Right ventricle myocardium superior (tissue), 1 donor: Measurements from ENCODE around the gene UBE2H. TPM values are rescaled to one million over a fixed set of nuclear protein-coding genes. Genes with fewer than 3 reads are reported as not detected.
"Not testable (repeated sequence)": the region's sequence is repeated elsewhere in the genome, so short reads cannot be mapped to it uniquely, and the experiment has no call there.

Experiments used
- ATAC-seq: fragments of 200-7000 bp; cut with Tn5 transposase; one replicate; pipeline ENCODE4 v1.9.1; 2020; ENCODE audit warnings: mild to moderate bottlenecking; ENCODE audit not compliant: poor library complexity
- DNase-seq: peaks from one replicate; pipeline ENCODE4 v3.0.0-alpha.2; 2020
- intact Hi-C: fragments of 100-400 bp; cut with DNase I; formaldehyde crosslinking; loops from one replicate; pipeline ENCODE4 v1.11.2; 2022
- total RNA-seq: library from RNA; stranded (reverse); fragmentation: NEBNext Ultra II Directional; extraction: Animal tissue kit (Norgen Biotek cat#: 25700); gene quantifications from one replicate; pipeline ENCODE4 v1.2.1, GENCODE V29; 2021
- donor health status: DM: no; HTN: yes; CAD: no; lungs with severe emphysema.

The UBE2H gene
- total RNA-seq, 1 donor from 2014 or later, result 96.8 TPM

DNA sequence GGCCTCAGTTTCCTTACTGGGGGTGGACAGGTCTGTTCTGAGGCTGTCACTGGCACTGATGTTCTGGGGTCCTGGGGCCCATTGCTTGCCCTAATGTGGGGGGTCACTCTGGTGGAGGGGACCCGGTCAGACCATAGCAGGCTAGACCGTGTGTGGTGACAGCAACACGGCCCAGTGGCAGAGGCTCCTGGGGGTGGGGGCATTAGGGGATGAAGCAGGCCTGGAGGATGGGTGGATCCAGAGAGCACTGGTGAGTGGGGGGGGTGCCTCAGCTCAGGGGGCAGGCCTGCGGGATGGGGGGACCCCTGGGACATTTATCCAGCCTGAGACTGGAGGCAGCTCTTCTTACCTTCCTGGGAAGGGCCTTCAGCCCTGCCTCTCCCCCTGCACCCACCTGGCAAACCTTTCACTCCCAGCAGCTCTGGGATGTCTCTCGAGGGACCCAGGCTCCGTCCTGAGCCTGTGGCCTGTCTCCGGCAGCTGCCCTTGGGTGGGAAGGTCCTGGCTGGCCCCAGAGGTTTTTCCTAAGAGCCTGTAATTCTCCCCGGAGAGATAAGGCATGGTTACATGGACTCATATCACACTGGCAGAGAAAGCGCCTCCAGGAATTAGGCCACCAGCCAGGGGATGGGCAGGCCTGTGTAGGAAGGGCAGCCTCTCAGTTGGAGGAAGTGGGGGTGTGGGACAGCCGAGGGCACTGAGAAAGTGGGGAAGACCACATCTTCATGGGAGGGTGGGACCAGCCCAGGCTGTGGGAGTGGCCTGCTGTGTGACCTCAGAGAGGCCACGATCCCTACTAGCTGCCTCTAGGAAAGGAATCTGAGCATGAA lies 147.7 kb downstream of the UBE2H start:
- DNase-seq (no peak), ATAC-seq (peak; percentile 85)
- intact Hi-C loops, result no loop called here

DNA sequence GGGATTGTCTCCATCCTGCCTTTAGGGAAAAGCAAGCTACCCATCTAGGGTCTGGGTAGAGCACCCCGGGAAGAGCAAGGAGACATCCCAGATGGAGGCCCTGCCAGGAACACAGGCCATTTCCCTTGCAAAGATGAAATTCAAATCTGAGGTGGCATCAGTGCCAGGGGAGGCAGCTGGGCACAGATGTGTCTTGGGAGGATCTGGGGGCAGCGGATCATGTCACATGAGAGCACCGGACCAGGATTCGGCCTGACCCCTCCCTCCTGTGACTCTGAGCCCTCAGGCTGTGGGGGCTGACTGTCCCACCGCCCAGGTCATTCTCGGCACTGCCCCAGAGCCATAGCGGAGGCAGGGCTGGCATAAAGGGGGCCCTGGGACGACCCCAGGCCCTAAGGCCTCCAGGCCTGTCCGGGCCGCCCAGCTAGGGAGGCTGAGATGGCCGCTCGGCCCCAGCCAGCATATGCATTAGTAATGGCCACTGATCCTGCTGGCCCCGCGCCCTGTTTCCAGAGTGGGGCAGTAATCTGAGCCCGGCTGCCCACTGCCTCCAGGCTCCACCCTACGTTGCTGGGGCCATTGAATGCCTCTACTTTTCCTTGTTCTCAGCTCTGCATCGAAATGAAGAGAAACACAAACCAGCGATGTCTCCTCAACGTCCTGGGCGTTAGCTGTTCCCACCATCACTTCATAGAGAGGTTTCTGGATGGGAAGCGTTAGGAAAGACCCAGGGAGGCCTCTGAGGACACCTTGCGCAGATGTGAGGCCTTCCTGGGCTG lies 148.5 kb downstream of the UBE2H start:
- ATAC-seq (no peak), DNase-seq (no peak)
- intact Hi-C loops, result no loop called here

DNA sequence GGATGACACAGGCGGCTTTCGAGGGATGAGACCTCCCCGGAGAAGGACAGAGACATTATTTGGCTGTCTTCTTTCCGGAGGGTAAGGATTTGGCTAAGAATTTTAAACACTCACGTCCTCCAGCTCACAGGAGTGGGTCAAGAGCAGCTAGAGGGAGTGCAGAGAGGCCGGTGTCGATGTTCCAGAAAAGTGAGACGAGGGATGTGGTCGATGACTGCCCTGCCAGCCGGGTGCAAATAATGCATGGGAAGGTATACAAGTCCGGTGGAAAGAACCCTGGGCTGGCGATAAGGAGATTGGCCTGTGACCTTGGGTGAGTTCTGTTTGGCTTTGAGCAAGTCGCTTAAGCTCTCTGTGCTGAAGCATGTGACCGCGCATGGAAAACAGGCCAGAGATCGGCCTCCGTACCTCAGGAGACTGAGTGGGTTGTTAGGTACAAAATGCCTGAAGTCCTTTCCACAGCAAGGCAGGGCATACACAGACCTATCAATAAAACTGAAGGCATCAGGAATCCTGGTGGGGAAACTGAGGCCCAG lies 149.1 kb downstream of the UBE2H start:
- DNase-seq, result no peak
- no peak for ATAC-seq
- intact Hi-C loops, result no loop called here

DNA sequence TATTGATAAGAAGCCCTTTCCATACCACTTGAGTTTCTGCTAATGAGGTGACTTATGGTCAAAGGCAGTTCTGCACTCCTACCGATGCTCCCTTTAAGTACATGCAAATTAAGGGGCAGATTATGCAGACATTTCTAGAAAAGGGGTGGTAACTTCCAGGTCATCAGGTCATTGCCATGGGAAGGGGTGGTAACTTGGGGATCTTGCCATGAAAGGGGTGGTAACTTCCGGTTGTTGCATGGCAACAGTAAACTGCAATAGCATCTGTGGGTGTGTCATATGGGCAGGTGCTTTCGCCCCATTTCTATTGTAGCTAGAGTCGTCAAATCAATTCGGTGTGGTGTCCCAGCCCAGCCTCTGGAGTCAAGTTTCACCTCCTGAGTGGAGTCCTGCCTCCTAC lies 150.9 kb downstream of the UBE2H start:
- no peak for DNase-seq
- ATAC-seq, result no peak
- intact Hi-C loops, result no loop called here

DNA sequence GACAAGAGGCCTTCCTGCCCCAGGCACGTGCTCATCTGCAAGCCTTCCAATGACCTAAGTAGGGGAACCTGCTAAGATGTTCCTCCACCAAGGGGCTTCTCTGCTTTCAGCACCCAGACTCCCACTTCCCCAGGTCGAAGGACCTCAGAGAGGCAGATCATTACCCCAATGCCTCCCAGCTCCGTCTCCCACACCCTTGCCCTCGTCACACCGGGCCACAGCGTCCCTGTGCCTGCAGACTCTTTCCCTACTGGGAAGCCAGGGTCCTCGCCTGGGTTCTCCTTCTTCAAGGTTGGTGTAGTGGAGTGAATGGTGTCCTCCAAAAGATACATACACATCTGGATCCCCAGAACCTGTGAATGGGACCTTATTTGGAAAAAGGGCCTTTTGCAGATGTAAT lies 151.9 kb downstream of the UBE2H start:
- DNase-seq (no peak), ATAC-seq (no peak)
- intact Hi-C loops, result no loop called here

DNA sequence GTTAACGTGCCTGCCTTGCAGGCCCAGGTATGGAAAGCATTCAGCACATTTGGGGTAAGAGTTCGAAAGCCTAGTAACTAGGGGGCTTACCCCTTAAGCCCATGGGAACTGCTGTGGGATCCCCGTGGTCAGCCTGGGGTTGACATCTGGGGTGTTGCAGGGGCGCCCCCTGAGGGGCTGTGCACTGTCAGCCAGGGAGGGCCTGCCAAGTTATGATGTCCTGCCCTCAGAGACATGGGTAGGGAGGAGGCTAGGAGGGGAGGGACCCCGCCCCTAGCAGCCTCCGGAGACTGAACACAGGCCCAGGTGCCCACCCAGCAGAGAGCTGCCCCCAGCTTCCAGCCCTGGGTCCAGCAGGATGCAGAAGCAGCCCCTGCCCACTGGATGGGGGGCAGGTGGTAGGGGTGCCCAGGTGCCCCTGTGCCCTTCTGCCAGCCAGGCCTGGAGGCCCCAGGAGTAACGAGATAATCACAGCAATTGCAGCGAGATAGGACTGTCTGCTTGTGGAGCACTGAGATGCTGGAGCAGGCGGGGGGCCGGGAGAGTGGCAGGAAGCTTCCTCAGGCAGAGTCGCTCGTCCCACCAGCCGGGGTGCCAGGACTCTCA lies 153.3 kb downstream of the UBE2H start:
- no peak for DNase-seq
- intact Hi-C loops, result no loop called here
- ATAC-seq, result no peak

DNA sequence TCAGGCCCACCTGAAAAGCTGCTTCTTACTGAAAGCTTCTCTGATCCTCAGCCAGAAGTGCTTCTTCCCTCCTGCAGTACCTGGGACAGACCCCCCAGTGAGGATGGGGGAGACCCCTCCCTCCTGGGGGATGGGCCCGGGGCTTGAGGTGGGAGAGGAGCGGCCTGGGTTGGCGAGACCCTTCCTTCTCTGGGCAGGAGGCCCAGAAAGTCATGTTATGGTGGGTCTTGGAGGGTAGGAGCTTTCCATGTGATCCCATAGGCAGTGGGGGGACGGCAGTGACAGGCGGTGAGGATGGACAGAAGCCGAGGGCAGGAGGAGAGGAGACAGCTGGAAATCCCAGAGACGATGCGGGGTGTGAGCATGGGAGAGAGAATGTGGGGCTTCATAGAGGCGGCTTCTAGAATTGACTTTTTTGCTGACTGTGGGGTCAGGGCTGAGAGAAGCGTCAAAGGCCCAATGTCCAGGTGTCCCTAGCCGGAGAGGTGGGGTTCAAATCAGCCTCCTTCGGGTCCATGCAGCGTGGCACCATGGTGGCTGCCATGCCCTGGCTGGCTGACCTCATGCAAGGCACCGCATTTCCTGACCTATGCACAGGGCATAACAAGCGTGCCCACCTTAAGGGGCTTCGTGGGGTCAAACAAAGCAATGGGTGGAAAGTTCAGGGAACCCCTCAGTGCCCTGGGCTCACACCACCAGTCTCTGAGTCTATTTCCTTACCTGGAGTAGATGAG lies 154.0 kb downstream of the UBE2H start:
- ATAC-seq (no peak), DNase-seq (no peak)
- intact Hi-C loops, result no loop called here

DNA sequence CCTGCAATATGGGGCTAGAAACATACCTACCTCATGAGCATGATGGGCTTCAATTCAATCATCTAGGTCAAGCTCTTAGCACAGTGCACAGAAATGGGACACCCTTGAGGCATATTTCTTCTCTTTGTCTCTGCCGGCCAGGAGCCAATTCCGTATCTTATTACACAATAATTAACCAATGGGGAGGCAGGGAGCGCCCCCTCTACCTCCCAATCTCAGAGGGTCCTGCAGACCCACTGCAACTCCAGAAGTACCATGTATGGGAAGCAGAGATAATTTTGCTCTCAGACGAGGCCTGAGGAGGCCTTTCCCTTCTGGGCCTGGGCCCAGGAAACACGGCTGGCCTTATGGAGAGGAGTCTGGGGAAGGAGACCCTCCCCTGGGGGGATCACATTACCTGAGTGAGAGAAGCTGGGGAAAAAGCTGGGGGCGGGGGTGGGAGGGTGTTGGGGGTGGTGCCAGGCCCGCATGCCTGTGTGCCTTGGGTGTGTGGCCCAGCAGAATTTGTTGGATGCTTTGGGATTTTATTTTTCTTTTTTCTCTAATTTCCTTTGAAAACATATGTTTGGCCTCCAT lies 155.5 kb downstream of the UBE2H start:
- intact Hi-C loops, result no loop called here
- ATAC-seq (no peak), DNase-seq (no peak)

DNA sequence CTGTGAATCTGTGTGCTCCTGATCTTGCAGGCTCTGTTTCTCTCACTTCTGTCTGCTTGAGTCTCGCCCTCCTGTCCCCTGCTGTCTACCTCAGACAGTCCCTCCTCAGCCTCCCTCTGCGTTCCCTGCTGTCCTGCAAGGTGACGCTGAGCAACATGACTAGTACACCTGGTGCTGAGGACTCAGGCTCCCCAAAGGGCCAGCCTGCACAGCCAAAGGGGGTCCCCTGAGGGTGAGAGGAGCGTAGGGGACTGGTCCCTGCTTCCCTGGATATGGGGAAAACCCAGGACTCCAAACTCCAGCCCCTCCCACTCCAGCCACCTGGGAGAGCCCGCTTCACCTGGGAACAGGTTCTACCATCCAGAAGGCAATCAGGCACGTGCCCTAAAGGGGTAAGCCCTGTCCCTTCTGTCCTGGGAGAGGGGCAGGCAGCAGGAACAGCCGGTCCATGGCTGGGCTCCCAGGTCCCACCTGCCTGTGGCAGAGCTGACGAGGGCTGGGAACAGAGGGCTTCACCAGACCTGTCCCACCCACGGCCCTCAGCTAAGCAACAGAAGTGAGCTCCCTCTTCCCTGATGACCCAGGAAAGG lies 156.5 kb downstream of the UBE2H start:
- intact Hi-C loops, result no loop called here
- ATAC-seq (no peak), DNase-seq (no peak)

DNA sequence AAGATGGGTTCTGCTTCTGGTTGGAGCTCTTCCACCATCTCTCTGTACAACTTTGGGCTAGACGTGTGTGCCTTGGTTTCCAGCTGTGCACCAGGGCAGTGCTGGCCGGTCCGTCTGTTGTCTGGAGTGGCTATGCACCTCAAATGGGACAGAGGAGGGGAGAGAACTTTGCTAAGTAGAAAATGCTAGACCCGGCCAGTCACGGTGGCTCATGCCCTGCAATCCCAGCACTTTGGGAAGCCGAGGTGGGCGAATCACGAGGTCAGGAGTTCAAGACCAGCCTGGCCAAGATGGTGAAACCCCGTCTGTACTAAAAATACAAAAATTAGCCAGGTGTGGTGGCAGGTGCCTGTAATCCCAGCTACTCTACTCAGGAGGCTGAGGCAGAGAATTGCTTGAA lies 158.3 kb downstream of the UBE2H start:
- ATAC-seq, DNase-seq, intact Hi-C loops: not testable (repeated sequence)

DNA sequence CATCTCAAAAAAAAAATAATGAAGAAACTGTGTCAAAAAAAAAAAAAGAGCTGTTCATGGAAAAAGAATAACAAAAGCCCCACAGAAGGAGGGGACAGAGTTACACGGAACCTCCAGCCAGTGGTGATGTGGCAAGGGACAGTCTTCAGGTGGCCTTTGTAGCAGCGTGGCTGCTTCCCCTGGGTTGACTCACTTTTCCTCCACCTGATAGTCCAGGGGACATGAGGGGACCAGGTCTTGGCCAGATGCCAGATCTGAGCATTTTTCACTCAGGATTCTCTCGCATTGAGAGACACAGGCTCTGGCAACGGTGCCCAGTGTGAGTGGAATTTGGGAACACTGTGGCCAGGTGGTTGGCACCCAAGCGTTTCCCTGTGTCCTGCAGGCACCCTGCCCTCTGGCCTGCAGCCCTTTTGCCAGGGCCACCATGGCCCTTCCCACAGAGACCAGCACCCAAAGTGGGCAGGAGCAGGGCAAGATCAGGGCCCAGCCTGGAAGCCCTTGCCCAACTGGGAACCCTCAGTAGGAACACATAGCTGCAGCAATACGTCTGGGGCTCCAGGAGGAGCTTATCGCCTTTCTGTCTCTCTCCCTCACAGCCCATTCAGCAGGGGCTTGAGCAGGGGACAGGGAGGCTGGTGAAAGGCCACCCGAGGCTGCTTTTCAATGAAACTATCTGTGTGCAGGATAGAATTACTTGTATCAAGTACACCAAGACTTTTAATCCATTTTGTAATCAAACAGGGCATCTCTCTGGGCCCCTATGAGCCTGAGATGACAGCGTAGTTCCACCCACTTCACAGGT lies 159.1 kb downstream of the UBE2H start:
- ATAC-seq, result no peak
- intact Hi-C loops, result no loop called here
- DNase-seq, result no peak

DNA sequence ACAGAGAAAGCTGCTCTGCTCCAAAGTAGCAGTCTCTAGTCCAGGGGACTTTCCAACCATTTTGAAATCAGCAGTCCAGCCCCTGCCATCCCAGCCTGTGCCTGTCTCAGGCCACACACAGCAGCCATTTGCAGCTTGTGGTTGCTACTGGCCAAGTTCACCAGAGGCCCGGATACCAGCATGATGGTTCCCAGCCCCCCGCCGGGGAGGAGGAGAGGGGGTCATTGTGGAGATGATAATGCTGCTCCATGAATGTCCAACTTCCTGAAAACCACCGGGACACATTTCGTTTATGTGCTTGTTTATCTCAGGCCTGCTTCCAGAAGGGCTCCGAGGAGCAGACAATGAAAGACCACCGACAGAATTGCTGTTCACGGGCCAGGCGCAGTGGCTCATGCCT lies 160.0 kb downstream of the UBE2H start:
- DNase-seq (no peak), ATAC-seq (no peak)
- intact Hi-C loops, result no loop called here

DNA sequence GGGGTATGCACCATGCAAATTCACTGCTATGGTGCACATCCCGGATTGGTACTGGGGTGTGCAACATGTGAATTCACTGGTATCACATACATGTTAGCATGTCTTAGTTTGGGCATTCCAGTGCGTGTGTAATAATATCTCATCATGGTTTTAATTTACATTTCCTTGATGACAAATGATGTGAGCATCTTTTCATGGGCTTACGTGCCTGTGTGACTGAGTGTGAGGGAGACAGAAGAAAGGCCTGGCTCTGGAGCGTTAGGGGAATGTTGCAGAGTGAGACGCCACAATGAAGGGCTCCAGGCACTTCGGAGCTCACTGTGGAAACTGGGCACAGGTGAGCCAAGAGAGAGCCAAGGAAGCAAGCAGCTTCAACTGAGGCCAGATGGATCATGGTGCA lies 162.6 kb downstream of the UBE2H start:
- intact Hi-C loops, result no loop called here
- ATAC-seq (no peak), DNase-seq (no peak)

DNA sequence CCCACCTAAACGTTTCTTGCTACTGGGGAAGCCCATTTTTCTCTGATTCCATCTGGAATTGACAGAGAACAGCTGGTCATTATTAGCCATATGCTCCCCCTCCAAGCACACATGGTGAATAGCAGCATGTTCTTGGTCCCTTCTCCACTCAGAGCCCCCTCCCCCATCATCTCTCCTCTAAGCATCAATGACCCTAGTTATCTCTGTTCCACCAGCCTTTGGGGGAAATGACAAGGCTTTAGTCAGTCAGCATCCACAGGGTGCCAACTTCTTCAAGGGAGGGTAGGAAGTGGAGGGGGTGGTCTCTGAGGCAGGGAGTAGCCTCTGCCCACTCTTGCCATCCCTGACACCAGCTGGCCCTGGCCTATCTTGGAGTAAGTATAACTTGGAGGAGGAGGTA lies 163.1 kb downstream of the UBE2H start:
- ATAC-seq, result no peak
- intact Hi-C loops, result no loop called here
- DNase-seq, result no peak

DNA sequence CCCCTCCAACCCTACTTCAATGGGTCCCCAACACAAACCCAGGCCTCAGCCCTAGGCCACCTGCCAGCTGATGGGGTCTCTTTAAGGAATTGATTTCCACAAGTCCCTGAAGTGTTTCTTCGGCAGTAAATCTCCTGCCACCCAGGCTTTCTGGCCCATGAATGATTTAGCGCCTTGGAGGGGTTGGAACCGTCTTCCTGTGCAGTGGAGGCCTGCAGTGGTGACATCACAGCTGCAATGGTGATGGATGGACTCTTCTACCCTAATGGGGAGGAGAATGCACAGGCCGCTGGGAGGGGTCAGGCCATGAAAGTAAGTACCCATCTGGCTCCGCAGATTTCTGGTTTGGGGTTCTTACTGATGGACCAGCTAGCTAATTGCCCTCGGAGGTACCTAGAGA lies 163.8 kb downstream of the UBE2H start:
- ATAC-seq (no peak), DNase-seq (no peak)
- intact Hi-C loops, result no loop called here

DNA sequence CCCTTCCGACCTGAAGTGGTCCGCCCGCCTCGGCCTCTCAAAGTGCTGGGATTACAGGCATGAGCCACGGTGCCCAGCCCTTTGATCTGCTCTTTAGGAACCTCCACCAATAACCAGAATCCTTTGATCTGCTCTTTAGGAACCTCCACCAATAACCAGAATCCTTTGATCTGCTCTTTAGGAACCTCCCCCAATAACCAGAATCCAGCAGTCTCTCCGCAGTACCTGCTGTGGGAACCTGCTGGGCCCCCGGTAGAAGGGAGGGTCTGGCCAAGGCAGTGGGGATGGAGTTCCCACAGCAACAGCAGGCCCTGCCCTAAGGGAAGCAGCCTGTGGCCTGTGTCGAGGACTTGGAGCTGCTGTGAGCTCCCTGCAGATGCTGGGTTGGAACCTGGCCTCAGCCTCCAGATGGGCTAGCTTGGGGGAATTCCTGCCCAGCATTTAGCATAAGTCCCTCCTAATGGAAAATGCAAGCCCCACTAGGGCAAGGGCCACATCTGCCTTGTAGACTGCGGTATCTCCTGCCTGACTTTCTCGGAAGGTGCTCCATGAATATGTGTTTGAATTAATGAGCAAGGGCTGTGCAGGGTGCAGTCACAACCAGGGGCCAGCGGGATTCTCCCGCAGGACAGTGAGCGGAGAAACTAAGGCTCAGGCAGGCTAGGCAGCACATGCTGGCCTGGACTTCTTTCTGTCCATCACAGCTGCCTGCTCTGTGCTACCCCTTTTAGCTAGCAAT lies 165.8 kb downstream of the UBE2H start:
- intact Hi-C loops, result no loop called here
- ATAC-seq (no peak), DNase-seq (no peak)
